Measurements from ENCODE around the gene MRPL39.

MRPL39 gene

DNA sequence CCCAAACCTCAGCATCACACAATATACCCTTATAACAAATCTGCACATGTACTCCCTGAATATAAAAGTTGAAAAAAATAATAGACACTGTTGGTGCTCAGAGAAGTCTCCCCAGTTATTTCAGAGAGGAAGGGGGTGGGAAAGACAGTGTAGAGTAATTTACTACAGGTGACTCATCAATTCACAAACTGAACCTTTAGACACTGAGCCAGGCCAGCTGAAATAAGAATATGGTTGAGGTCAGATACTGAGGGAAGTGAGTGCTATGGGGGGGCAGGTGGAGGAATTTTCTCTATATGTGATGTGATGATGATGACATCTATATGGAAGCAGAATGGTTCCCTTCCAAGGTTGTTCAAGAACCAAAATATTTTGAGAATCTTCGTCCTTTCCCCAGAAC is 50.1 kb downstream of the MRPL39 start:
- H3K9me3 ChIP-seq: no peaks in the 10 kb centered on the region
- H3K36me3 ChIP-seq: no peaks in the 10 kb centered on the region
- H3K4me3 ChIP-seq: no peak overlapping the region
- intact Hi-C loops (cut with DNase I; ENCODE audit: low total_unique reads): no loop called here
- no peak overlapping the region for H3K27ac ChIP-seq
- H3K27me3 ChIP-seq: no peaks in the 10 kb centered on the region
- peaks cover 0 to 5% (median under 1%) of the 10 kb centered on the region in 4 donors for H3K4me1 ChIP-seq
- TF ChIP-seq, protein P1, sequence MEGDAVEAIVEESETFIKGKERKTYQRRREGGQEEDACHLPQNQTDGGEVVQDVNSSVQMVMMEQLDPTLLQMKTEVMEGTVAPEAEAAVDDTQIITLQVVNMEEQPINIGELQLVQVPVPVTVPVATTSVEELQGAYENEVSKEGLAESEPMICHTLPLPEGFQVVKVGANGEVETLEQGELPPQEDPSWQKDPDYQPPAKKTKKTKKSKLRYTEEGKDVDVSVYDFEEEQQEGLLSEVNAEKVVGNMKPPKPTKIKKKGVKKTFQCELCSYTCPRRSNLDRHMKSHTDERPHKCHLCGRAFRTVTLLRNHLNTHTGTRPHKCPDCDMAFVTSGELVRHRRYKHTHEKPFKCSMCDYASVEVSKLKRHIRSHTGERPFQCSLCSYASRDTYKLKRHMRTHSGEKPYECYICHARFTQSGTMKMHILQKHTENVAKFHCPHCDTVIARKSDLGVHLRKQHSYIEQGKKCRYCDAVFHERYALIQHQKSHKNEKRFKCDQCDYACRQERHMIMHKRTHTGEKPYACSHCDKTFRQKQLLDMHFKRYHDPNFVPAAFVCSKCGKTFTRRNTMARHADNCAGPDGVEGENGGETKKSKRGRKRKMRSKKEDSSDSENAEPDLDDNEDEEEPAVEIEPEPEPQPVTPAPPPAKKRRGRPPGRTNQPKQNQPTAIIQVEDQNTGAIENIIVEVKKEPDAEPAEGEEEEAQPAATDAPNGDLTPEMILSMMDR (IDR thresholded peaks at IDR 0.05): no peak
- no peak for DNase-seq

DNA sequence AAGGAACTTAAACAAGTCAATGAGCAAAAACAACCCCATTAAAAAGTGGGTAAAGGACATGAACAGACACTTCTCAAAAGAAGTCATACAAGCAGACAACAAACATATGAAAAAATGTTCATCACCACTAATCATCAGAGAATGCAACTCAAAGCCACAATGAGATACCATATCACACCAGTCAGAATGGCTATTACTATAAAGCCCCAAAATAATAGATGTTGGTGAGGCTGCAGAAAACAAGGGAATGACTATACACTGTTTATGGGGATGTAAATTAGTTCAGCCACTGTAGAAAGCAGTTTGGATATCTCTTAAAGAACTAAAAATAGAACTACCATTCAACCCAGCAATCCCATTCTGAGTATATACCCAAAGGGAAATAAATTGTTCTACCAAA is 51.2 kb downstream of the MRPL39 start:
- Histone ChIP-seq H3K27ac (no peak overlapping the region), H3K27me3 (no peaks in the 10 kb centered on the region), H3K4me3 (no peak overlapping the region), H3K4me1 (peaks cover 0 to 5% (median 0%) of the 10 kb centered on the region in 4 donors), H3K36me3 (no peaks in the 10 kb centered on the region), H3K9me3 (no peaks in the 10 kb centered on the region)
- TF ChIP-seq, protein P1 (IDR thresholded peaks at IDR 0.05): no peak
- no peak for DNase-seq
- intact Hi-C loops (cut with DNase I; ENCODE audit: low total_unique reads): no loop called here

DNA sequence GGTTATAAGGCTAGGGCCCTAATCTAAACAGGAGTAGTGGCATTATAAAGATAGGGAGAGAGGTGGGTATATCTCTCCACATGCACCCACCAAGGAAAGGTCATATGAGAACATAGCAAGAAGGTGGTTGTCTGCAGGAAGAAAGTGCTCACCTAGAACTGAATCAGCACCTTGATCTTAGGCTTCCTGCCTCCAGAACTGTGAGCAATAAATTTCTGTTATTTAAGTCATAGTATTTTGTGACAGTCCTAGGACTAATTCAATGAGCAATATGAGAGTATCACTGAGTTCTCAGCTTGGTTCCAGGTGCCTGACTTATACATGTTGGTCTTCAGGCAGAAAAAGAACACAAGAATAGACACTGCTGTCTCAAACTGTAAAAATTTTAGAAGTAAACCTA is 51.8 kb downstream of the MRPL39 start:
- DNase-seq: no peak
- Histone ChIP-seq H3K27ac (no peak overlapping the region), H3K4me1 (peaks cover 0 to 4% (median 0%) of the 10 kb centered on the region in 4 donors), H3K4me3 (no peak overlapping the region), H3K9me3 (no peaks in the 10 kb centered on the region), H3K36me3 (no peaks in the 10 kb centered on the region), H3K27me3 (no peaks in the 10 kb centered on the region)
- intact Hi-C loops (cut with DNase I; ENCODE audit: low total_unique reads): no loop called here
- TF ChIP-seq, protein P1 (IDR thresholded peaks at IDR 0.05): no peak

DNA sequence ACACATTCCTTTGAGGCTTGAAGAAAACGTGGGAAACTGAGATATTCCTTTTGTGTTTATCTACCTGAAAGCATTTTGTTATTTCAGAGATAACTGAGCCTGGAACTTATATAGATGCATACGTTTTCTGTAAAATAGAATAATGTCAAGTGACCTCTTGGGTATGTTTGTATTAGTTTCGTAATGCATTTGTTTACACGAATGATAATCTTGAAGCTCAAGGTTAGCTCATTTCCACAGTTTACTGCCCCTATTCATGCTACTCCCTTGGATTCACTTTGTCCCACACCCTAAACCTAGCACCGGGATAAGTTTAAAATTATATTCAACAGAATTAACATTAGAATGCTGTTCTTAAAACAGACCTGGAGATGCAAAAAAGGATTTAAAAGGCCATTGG is 54.4 kb downstream of the MRPL39 start:
- no peaks in the 10 kb centered on the region for H3K4me1 ChIP-seq
- no peaks in the 10 kb centered on the region for H3K27me3 ChIP-seq
- TF ChIP-seq, protein P1 (IDR thresholded peaks at IDR 0.05): no peak
- no peak overlapping the region for H3K4me3 ChIP-seq
- no peak overlapping the region for H3K27ac ChIP-seq
- H3K36me3 ChIP-seq: no peaks in the 10 kb centered on the region
- no peaks in the 10 kb centered on the region for H3K9me3 ChIP-seq
- intact Hi-C loops (cut with DNase I; ENCODE audit: low total_unique reads): no loop called here
- DNase-seq: no peak

DNA sequence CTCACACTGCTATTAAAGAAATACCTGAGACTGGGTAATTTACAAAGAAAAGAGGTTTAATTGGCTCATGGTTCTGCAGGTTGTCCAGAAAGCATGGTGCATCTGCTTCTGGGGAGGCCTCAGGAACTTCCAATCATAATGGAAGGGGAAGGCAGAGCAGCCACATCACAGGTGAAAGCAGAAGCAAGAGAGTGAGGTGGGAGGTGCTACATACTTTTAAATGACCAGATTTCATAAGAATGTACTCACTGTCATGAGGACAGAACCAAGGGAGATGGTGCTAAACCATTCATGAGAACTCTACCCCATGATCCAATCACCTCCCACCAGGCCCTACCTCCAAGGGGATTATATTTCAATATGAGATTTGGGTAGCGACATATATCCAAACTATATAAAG is 55.7 kb downstream of the MRPL39 start:
- Histone ChIP-seq H3K4me1 (no peaks in the 10 kb centered on the region), H3K27ac (no peak overlapping the region), H3K4me3 (no peak overlapping the region), H3K9me3 (no peaks in the 10 kb centered on the region), H3K27me3 (no peaks in the 10 kb centered on the region), H3K36me3 (no peaks in the 10 kb centered on the region)
- DNase-seq: no peak
- TF ChIP-seq, protein P1 (IDR thresholded peaks at IDR 0.05): no peak
- intact Hi-C loops (cut with DNase I; ENCODE audit: low total_unique reads): no loop called here

All from tibial artery (tissue), 4 donors.